CD8-positive, alpha-beta memory T cell (primary cell): ENCODE data around the gene KCNK4. TPM values are rescaled to one million over a fixed set of nuclear protein-coding genes. Genes with fewer than 3 reads are reported as not detected.

Experiments
- CTCF ChIA-PET: fragments of 350-600 bp; sonication (Branson Sonifier 250); formaldehyde crosslinking; loops from one replicate; lab custom pipeline; 2021; ENCODE audit warnings: antibody characterized with exemption; lab: Charles Lee
- POLR2A ChIA-PET: fragments of 350-600 bp; sonication (Branson Sonifier 250); formaldehyde crosslinking; loops from one replicate; lab custom pipeline; 2021; ENCODE audit warnings: antibody characterized with exemption; lab: Charles Lee
- DNase-seq, 5 donors: peaks; one replicate each; pipeline versions ENCODE4 v3.0.0 to v3.0.0-alpha.2; 2020 to 2022; ENCODE audit warnings: mixed read lengths in 1 of 5
- H3K27ac ChIP-seq: one replicate; pipeline ENCODE4 v1.7.0; 2013; ENCODE audit warnings: low read depth, mild to moderate bottlenecking, low read length, moderate library complexity
- H3K27me3 ChIP-seq: 2 replicates; pipeline ENCODE4 v1.7.0; 2013; ENCODE audit warnings: low read length, mild to moderate bottlenecking; ENCODE audit not compliant: insufficient read depth, poor library complexity, severe bottlenecking
- H3K36me3 ChIP-seq: 2 replicates; pipeline ENCODE4 v1.7.0; 2013; ENCODE audit warnings: mild to moderate bottlenecking, low read length, moderate library complexity; ENCODE audit not compliant: insufficient read depth
- H3K4me1 ChIP-seq: 2 replicates; pipeline ENCODE4 v1.7.0; 2013; ENCODE audit warnings: mild to moderate bottlenecking, low read length, moderate library complexity; ENCODE audit not compliant: insufficient read depth
- H3K4me3 ChIP-seq: 2 replicates; pipeline ENCODE4 v1.7.0; 2013; ENCODE audit warnings: mild to moderate bottlenecking, low read length
- H3K9me3 ChIP-seq: 2 replicates; pipeline ENCODE4 v1.7.0; 2013; ENCODE audit warnings: mild to moderate bottlenecking, low read length
- H3K27ac Mint-ChIP-seq, 8 donors: one replicate each; pipeline ENCODE4 v1.8.0; 2020 to 2021; ENCODE audit warnings: mixed read lengths in 8 of 8, mild to moderate bottlenecking in 6 of 8, inconsistent platforms in 3 of 8, moderate library complexity in 3 of 8
- H3K27me3 Mint-ChIP-seq, 2 donors: one replicate each; pipeline ENCODE4 v1.8.0; 2020 to 2021; ENCODE audit warnings: mixed read lengths in 2 of 2, mild to moderate bottlenecking in 1 of 2, moderate library complexity in 1 of 2
- H3K36me3 Mint-ChIP-seq, 3 donors: one replicate each; pipeline ENCODE4 v1.8.0; 2020 to 2021; ENCODE audit warnings: mixed read lengths in 3 of 3, inconsistent platforms in 1 of 3, mild to moderate bottlenecking in 1 of 3
- H3K4me1 Mint-ChIP-seq, 3 donors: one replicate each; pipeline ENCODE4 v1.8.0; 2020 to 2021; ENCODE audit warnings: mixed read lengths in 3 of 3, inconsistent platforms in 1 of 3, mild to moderate bottlenecking in 1 of 3
- H3K4me3 Mint-ChIP-seq, 7 donors: one replicate each; pipeline ENCODE4 v1.8.0; 2020 to 2021; ENCODE audit warnings: mixed read lengths in 7 of 7, mild to moderate bottlenecking in 6 of 7, moderate library complexity in 4 of 7, inconsistent platforms in 2 of 7
- H3K9me3 Mint-ChIP-seq, 5 donors: one replicate each; pipeline ENCODE4 v1.8.0; 2020 to 2022; ENCODE audit warnings: mixed read lengths in 5 of 5, mild to moderate bottlenecking in 3 of 5, moderate library complexity in 2 of 5, inconsistent platforms in 1 of 5
- polyA plus RNA-seq: library from polyadenylated mRNA; unstranded; fragments of 300-500 nt; fragmentation: Illumina TruSeq; gene quantifications from one replicate; pipeline ENCODE4 v1.2.3, GENCODE V29; 2021
- total RNA-seq, 2 experiments: library from RNA; stranded (reverse); gene quantifications; one replicate each; pipeline ENCODE4 v1.2.3, GENCODE V29; 2021

The KCNK4 gene
- total and polyA plus RNA-seq, 3 experiments from 2014 or later, result not detected

- Histone ChIP-seq H3K27ac (no peak overlapping the region), H3K4me1 (peaks cover 10% of the 10 kb centered on the region), H3K4me3 (no peak overlapping the region), H3K36me3 (no peaks in the 10 kb centered on the region), H3K27me3 (peaks cover 26% of the 10 kb centered on the region), H3K9me3 (no peaks in the 10 kb centered on the region)
- Mint-ChIP-seq H3K36me3 (peaks cover 0 to 4% (median 0%) of the 10 kb centered on the region in 3 donors), H3K27ac (peak overlapping the region in 2 of 8 donors; percentile 36 to 45), H3K27me3 (peaks cover 22 to 24% of the 10 kb centered on the region in 2 donors), H3K4me3 (peak overlapping the region in 1 of 7 donors; percentile 40), H3K9me3 (peaks cover 0 to 2% (median 0%) of the 10 kb centered on the region in 5 donors), H3K4me1 (peaks cover 9 to 22% (median 11%) of the 10 kb centered on the region in 3 donors)
- DNase-seq, result no peak
- ChIA-PET POLR2A (interaction anchor here (0.8 kb wide), 1 partner anchor 15 kb away, joined by 4 read pairs; no protein-coding TSS in a partner anchor), CTCF (interaction anchor here (0.8 to 2.3 kb wide), 3 partner anchors 12 to 85 kb away, joined by 3 to 8 read pairs (median 3); partner anchors contain the start of gene CATSPERZ)
Observed at GRCh38 chr11:64289002-64289564, 2.0 kb upstream of the KCNK4 start.

GRCh38 chr11:64290352-64291261, 495 bp upstream of the KCNK4 start:
- Histone ChIP-seq H3K36me3 (no peaks in the 10 kb centered on the region), H3K4me1 (peaks cover 7% of the 10 kb centered on the region), H3K27ac (no peak overlapping the region), H3K4me3 (no peak overlapping the region), H3K27me3 (peaks cover 32% of the 10 kb centered on the region), H3K9me3 (no peaks in the 10 kb centered on the region)
- Mint-ChIP-seq H3K4me1 (peaks cover 6 to 19% (median 10%) of the 10 kb centered on the region in 3 donors), H3K27ac (peak overlapping the region in 2 of 8 donors; percentile 29 to 36), H3K27me3 (peaks cover 32 to 35% of the 10 kb centered on the region in 2 donors), H3K36me3 (no peaks in the 10 kb centered on the region), H3K4me3 (peak overlapping the region in 6 of 7 donors; percentile 45 to 76 (median 68)), H3K9me3 (peaks cover 0 to 2% (median 0%) of the 10 kb centered on the region in 5 donors)
- no peak for DNase-seq
- ChIA-PET POLR2A (no interaction called here), CTCF (interaction anchor here (0.8 to 2.3 kb wide), 3 partner anchors 11 to 40 kb away, joined by 3 to 8 read pairs (median 6); partner anchors contain the start of gene CATSPERZ)

GRCh38 chr11:64291752-64292459, 804 bp downstream of the KCNK4 start:
- Histone ChIP-seq H3K36me3 (no peaks in the 10 kb centered on the region), H3K4me1 (no peaks in the 10 kb centered on the region), H3K4me3 (no peak overlapping the region), H3K27ac (no peak overlapping the region), H3K9me3 (no peaks in the 10 kb centered on the region), H3K27me3 (peaks cover 44% of the 10 kb centered on the region)
- peak in 2 of 5 donors; percentile 23 to 36 for DNase-seq
- Mint-ChIP-seq H3K27me3 (peaks cover 41 to 47% of the 10 kb centered on the region in 2 donors), H3K27ac (no peak overlapping the region), H3K36me3 (no peaks in the 10 kb centered on the region), H3K4me3 (peak overlapping the region in 1 of 7 donors; percentile 41), H3K9me3 (peaks cover 0 to 2% (median 0%) of the 10 kb centered on the region in 5 donors), H3K4me1 (peaks cover 0 to 10% (median 4%) of the 10 kb centered on the region in 3 donors)
- POLR2A ChIA-PET, result interaction anchor here (0.5 to 1.0 kb wide), 2 partner anchors 9 to 20 kb away, joined by 3 read pairs; no protein-coding TSS in a partner anchor
- CTCF ChIA-PET, result interaction anchor here (1.6 to 2.0 kb wide), 2 partner anchors 9 to 12 kb away, joined by 3 to 13 read pairs; partner anchors contain the start of gene CATSPERZ

- Histone ChIP-seq H3K36me3 (no peaks in the 10 kb centered on the region), H3K27me3 (peaks cover 52% of the 10 kb centered on the region), H3K27ac (no peak overlapping the region), H3K4me1 (no peaks in the 10 kb centered on the region), H3K9me3 (no peaks in the 10 kb centered on the region), H3K4me3 (no peak overlapping the region)
- POLR2A ChIA-PET, result interaction anchor here (0.5 to 1.0 kb wide), 2 partner anchors 8 to 21 kb away, joined by 3 read pairs; no protein-coding TSS in a partner anchor
- peak overlapping the region in 5 of 7 donors; percentile 16 to 70 (median 52) for H3K4me3 Mint-ChIP-seq
- no peaks in the 10 kb centered on the region for H3K36me3 Mint-ChIP-seq
- CTCF ChIA-PET, result interaction anchor here (1.6 to 2.0 kb wide), 2 partner anchors 8 to 11 kb away, joined by 3 to 13 read pairs; partner anchors contain the start of gene CATSPERZ
- H3K27me3 Mint-ChIP-seq, result peaks cover 49 to 55% of the 10 kb centered on the region in 2 donors
- H3K9me3 Mint-ChIP-seq, result peaks cover 0 to 2% (median 0%) of the 10 kb centered on the region in 5 donors
- no peak for DNase-seq
- peaks cover 0 to 10% (median 3%) of the 10 kb centered on the region in 3 donors for H3K4me1 Mint-ChIP-seq
- H3K27ac Mint-ChIP-seq, result no peak overlapping the region
Observed at GRCh38 chr11:64292460-64293254, 1.6 kb downstream of the KCNK4 start.

- Histone ChIP-seq H3K4me3 (no peak overlapping the region), H3K27me3 (peaks cover 72% of the 10 kb centered on the region), H3K36me3 (no peaks in the 10 kb centered on the region), H3K9me3 (no peaks in the 10 kb centered on the region), H3K27ac (no peak overlapping the region), H3K4me1 (peaks cover 3% of the 10 kb centered on the region)
- Mint-ChIP-seq H3K27me3 (peaks cover 64 to 73% of the 10 kb centered on the region in 2 donors), H3K36me3 (no peaks in the 10 kb centered on the region), H3K4me1 (peaks cover 3 to 22% (median 8%) of the 10 kb centered on the region in 3 donors), H3K27ac (no peak overlapping the region), H3K4me3 (peak overlapping the region in 1 of 7 donors; percentile 57), H3K9me3 (peaks cover 0 to 2% (median 0%) of the 10 kb centered on the region in 5 donors)
- ChIA-PET CTCF (interaction anchor here (1.9 kb wide), 1 partner anchor 90 kb away, joined by 8 read pairs; no protein-coding TSS in a partner anchor), POLR2A (interaction anchor here (0.6 kb wide), 1 partner anchor 9 kb away, joined by 7 read pairs; the partner anchor contains the start of gene GPR137)
- DNase-seq, result no peak
Observed at GRCh38 chr11:64294774-64295173, 3.7 kb downstream of the KCNK4 start.

GRCh38 chr11:64295760-64296159, 4.7 kb downstream of the KCNK4 start:
- ChIA-PET POLR2A (interaction anchor here (0.6 kb wide), 1 partner anchor 10 kb away, joined by 7 read pairs; the partner anchor contains the start of gene GPR137), CTCF (interaction anchor here (1.9 kb wide), 1 partner anchor 91 kb away, joined by 8 read pairs; no protein-coding TSS in a partner anchor)
- H3K27me3 Mint-ChIP-seq, result peaks cover 66 to 78% of the 10 kb centered on the region in 2 donors
- peaks cover 13% of the 10 kb centered on the region for H3K4me1 ChIP-seq
- H3K27ac Mint-ChIP-seq, result no peak overlapping the region
- H3K36me3 Mint-ChIP-seq, result no peaks in the 10 kb centered on the region
- no peaks in the 10 kb centered on the region for H3K9me3 ChIP-seq
- peaks cover 0 to 2% (median 0%) of the 10 kb centered on the region in 5 donors for H3K9me3 Mint-ChIP-seq
- no peak overlapping the region for H3K27ac ChIP-seq
- no peak for DNase-seq
- peaks cover 12 to 29% (median 14%) of the 10 kb centered on the region in 3 donors for H3K4me1 Mint-ChIP-seq
- H3K36me3 ChIP-seq, result no peaks in the 10 kb centered on the region
- peaks cover 76% of the 10 kb centered on the region for H3K27me3 ChIP-seq
- no peak overlapping the region for H3K4me3 ChIP-seq
- no peak overlapping the region for H3K4me3 Mint-ChIP-seq
